ENCODE data around the gene CASZ1.

Gene CASZ1

GRCh38 chr1:10803971-10804820, 7.8 kb upstream of the CASZ1 start:
- no peak overlapping the region for H3K4me2 ChIP-seq
- H3K4me1 ChIP-seq (ENCODE audit: low read depth, poor library complexity, severe bottlenecking): no peaks in the 10 kb centered on the region
- no peaks in the 10 kb centered on the region for H3K36me3 ChIP-seq (ENCODE audit: insufficient read depth)
- H3K9ac ChIP-seq: no peak overlapping the region
- no peaks in the 10 kb centered on the region for H3K79me2 ChIP-seq (ENCODE audit: insufficient read depth, low read depth)
- H3K27me3 ChIP-seq (ENCODE audit: insufficient read depth, low read depth): peaks cover 99% of the 10 kb centered on the region
- TF ChIP-seq, protein P1, sequence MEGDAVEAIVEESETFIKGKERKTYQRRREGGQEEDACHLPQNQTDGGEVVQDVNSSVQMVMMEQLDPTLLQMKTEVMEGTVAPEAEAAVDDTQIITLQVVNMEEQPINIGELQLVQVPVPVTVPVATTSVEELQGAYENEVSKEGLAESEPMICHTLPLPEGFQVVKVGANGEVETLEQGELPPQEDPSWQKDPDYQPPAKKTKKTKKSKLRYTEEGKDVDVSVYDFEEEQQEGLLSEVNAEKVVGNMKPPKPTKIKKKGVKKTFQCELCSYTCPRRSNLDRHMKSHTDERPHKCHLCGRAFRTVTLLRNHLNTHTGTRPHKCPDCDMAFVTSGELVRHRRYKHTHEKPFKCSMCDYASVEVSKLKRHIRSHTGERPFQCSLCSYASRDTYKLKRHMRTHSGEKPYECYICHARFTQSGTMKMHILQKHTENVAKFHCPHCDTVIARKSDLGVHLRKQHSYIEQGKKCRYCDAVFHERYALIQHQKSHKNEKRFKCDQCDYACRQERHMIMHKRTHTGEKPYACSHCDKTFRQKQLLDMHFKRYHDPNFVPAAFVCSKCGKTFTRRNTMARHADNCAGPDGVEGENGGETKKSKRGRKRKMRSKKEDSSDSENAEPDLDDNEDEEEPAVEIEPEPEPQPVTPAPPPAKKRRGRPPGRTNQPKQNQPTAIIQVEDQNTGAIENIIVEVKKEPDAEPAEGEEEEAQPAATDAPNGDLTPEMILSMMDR (conservative IDR thresholded peaks at IDR 0.05; ENCODE audit: low read depth, low read length): no peak
- peak overlapping the region; percentile 20; the same call in 1 of the 2 replicates for H2AFZ ChIP-seq (ENCODE audit: low read depth)
- H3K27ac ChIP-seq: no peak overlapping the region
- H3K4me3 ChIP-seq (IDR thresholded peaks at IDR 0.05; ENCODE audit: insufficient read depth, low read depth, low read length): no peak overlapping the region
- no peaks in the 10 kb centered on the region for H4K20me1 ChIP-seq (ENCODE audit: insufficient read depth)

DNA sequence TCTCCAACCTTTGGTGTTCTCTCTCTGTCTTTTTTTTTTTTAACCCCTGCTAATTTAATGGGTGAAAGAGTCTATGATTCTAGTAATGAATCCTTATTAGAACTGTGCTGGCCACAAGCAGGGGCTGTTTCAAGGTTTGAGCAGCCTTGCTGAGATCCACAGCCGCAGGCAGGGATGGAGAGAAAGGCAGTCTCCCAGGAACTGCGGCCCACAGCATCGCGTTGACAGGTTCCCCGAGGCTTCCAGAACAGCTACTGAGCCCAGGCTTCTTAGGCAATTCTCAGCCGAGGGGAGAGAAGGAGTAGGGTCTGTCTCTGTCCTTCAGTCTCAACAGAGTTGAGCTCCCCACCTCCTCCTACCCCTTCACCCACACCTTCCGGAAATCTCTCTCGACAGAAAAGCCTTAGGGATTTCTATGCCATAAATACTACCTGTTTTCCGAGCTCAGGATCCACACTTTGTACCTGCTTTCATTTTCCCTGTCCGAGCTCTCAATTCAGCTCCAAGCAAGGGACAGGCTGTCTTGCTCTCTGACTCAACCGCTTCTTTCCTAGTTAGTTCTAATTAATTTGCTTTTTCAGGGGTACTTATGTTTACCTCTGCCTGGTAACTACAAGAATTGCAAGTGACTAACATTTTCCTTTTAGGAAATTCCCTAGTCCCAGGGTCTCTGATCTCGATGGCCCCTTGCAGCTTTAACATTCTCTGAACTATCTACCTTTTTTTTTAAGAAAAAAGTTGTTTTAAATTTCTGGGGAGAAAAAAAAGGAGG, 6.7 kb upstream of the CASZ1 start:
- Histone ChIP-seq H3K27me3 (ENCODE audit: insufficient read depth, low read depth) (peaks cover 99% of the 10 kb centered on the region), H3K36me3 (ENCODE audit: insufficient read depth) (no peaks in the 10 kb centered on the region), H3K27ac (no peak overlapping the region)

GRCh38 chr1:10800778-10801177, 4.3 kb upstream of the CASZ1 start:
- no peak overlapping the region for H3K4me2 ChIP-seq
- peaks cover 98% of the 10 kb centered on the region for H3K27me3 ChIP-seq (ENCODE audit: insufficient read depth, low read depth)
- H3K36me3 ChIP-seq (ENCODE audit: insufficient read depth): no peaks in the 10 kb centered on the region
- H3K27ac ChIP-seq: no peak overlapping the region
- H3K79me2 ChIP-seq (ENCODE audit: insufficient read depth, low read depth): no peaks in the 10 kb centered on the region
- H4K20me1 ChIP-seq (ENCODE audit: insufficient read depth): no peaks in the 10 kb centered on the region
- no peaks in the 10 kb centered on the region for H3K4me1 ChIP-seq (ENCODE audit: low read depth, poor library complexity, severe bottlenecking)
- TF ChIP-seq, protein P1 (conservative IDR thresholded peaks at IDR 0.05; ENCODE audit: low read depth, low read length): no peak
- no peak overlapping the region for H3K4me3 ChIP-seq (IDR thresholded peaks at IDR 0.05; ENCODE audit: insufficient read depth, low read depth, low read length)
- H2AFZ ChIP-seq (ENCODE audit: low read depth): no peak overlapping the region
- H3K9ac ChIP-seq: no peak overlapping the region

More for the DNA sequence above, 6.7 kb upstream of the CASZ1 start:
- Histone ChIP-seq H3K79me2 (ENCODE audit: insufficient read depth, low read depth) (no peaks in the 10 kb centered on the region), H2AFZ (ENCODE audit: low read depth) (no peak overlapping the region), H3K4me3 (IDR thresholded peaks at IDR 0.05; ENCODE audit: insufficient read depth, low read depth, low read length) (no peak overlapping the region), H3K4me1 (ENCODE audit: low read depth, poor library complexity, severe bottlenecking) (no peaks in the 10 kb centered on the region), H3K4me2 (no peak overlapping the region), H4K20me1 (ENCODE audit: insufficient read depth) (no peaks in the 10 kb centered on the region), H3K9ac (no peak overlapping the region)
- TF ChIP-seq, protein P1 (conservative IDR thresholded peaks at IDR 0.05; ENCODE audit: low read depth, low read length): no peak

GRCh38 chr1:10799726-10800125, 3.3 kb upstream of the CASZ1 start:
- peaks cover 97% of the 10 kb centered on the region for H3K27me3 ChIP-seq (ENCODE audit: insufficient read depth, low read depth)
- no peak overlapping the region for H2AFZ ChIP-seq (ENCODE audit: low read depth)
- H3K79me2 ChIP-seq (ENCODE audit: insufficient read depth, low read depth): no peaks in the 10 kb centered on the region
- H3K27ac ChIP-seq: no peak overlapping the region
- TF ChIP-seq, protein P1 (conservative IDR thresholded peaks at IDR 0.05; ENCODE audit: low read depth, low read length): no peak
- no peaks in the 10 kb centered on the region for H3K36me3 ChIP-seq (ENCODE audit: insufficient read depth)
- H3K4me1 ChIP-seq (ENCODE audit: low read depth, poor library complexity, severe bottlenecking): no peaks in the 10 kb centered on the region
- H4K20me1 ChIP-seq (ENCODE audit: insufficient read depth): no peaks in the 10 kb centered on the region
- H3K4me3 ChIP-seq (IDR thresholded peaks at IDR 0.05; ENCODE audit: insufficient read depth, low read depth, low read length): no peak overlapping the region
- H3K9ac ChIP-seq: no peak overlapping the region
- no peak overlapping the region for H3K4me2 ChIP-seq
